HT1080 (cell line): Measurements from ENCODE around the gene ZMYND8. TPM values are rescaled to one million over a fixed set of nuclear protein-coding genes. Genes with fewer than 3 reads are reported as not detected.
"Not testable (repeated sequence)": the region's sequence is repeated elsewhere in the genome, so short reads cannot be mapped to it uniquely, and the experiment has no call there.

Experiments used
- DNase-seq: peaks from one replicate; pipeline ENCODE4 v3.0.0-alpha.2; 2015; ENCODE audit warnings: low read depth
- small RNA-seq: library from RNA; depleted of rRNA; stranded (forward); fragments of <200 nt; gene quantifications from one replicate; pipeline ENCODE3, GENCODE V24; 2014
- total RNA-seq: library from RNA; depleted of rRNA; stranded (reverse); fragments of >200 nt; shearing (Covaris generic); gene quantifications from 2 replicates; pipeline ENCODE4 v1.2.3, GENCODE V29; 2014; rRNA removed

Gene ZMYND8
- total RNA-seq, 1 experiment from 2014 or later: 23.7 TPM

GRCh38 chr20:47183367-47183766, 173.1 kb downstream of the ZMYND8 start:
- no peak for DNase-seq

GRCh38 chr20:47181056-47181862, 175.2 kb downstream of the ZMYND8 start:
- DNase-seq: peak; percentile 78

GRCh38 chr20:47179267-47179666, 177.2 kb downstream of the ZMYND8 start:
- no peak for DNase-seq

GRCh38 chr20:47178851-47179250, 177.6 kb downstream of the ZMYND8 start:
- no peak for DNase-seq

- DNase-seq: no peak
Measured at GRCh38 chr20:47178277-47178676, 178.2 kb downstream of the ZMYND8 start.

GRCh38 chr20:47176217-47176616, 180.3 kb downstream of the ZMYND8 start:
- not testable (repeated sequence) for DNase-seq

GRCh38 chr20:47175493-47175892, 181.0 kb downstream of the ZMYND8 start:
- no peak for DNase-seq

GRCh38 chr20:47174456-47175243, 181.8 kb downstream of the ZMYND8 start:
- no peak for DNase-seq

- DNase-seq: no peak
Measured at GRCh38 chr20:47173596-47174216, 182.8 kb downstream of the ZMYND8 start.

- DNase-seq: no peak
Measured at GRCh38 chr20:47172579-47172978, 183.9 kb downstream of the ZMYND8 start.

- no peak for DNase-seq
Measured at GRCh38 chr20:47167846-47168245, 188.7 kb downstream of the ZMYND8 start.

- DNase-seq: no peak
Measured at GRCh38 chr20:47165376-47165865, 191.1 kb downstream of the ZMYND8 start.

- no peak for DNase-seq
Measured at GRCh38 chr20:47164140-47164539, 192.4 kb downstream of the ZMYND8 start.

GRCh38 chr20:47161411-47161810, 195.1 kb downstream of the ZMYND8 start:
- no peak for DNase-seq

- DNase-seq: no peak
Measured at GRCh38 chr20:47160992-47161391, 195.5 kb downstream of the ZMYND8 start.

- no peak for DNase-seq
Measured at GRCh38 chr20:47160240-47160639, 196.3 kb downstream of the ZMYND8 start.

Small RNA genes lying within 50 kb of the gene (small RNA-seq; reads per million reads assigned to genes)
- not detected for gene MIR3616

Other genes with a start within 250 kb of the ZMYND8 start
- 11.0 and 13.8 TPM in 2 replicates for gene NCOA3, start 145.2 kb upstream of the ZMYND8 start, total RNA-seq